Vagina (tissue), 2 donors: ENCODE measurements around the gene COL25A1.

Experiments
- CTCF ChIP-seq, 3 experiments: fragments of 450-650 bp in 2 of 3; fragments of 200-600 bp in 1 of 3; sonication (generic) in 1 of 3; IDR thresholded peaks; one replicate each; pipeline ENCODE4 v1.5.1; 2017 to 2019; ENCODE audit warnings: antibody characterized with exemption in 3 of 3, mild to moderate bottlenecking in 2 of 3, moderate library complexity in 2 of 3
- POLR2A ChIP-seq, 2 donors: fragments of 450-650 bp; IDR thresholded peaks; one replicate each; pipeline ENCODE4 v1.6.1; 2017; ENCODE audit warnings: antibody characterized with exemption in 2 of 2, mild to moderate bottlenecking in 2 of 2, moderate library complexity in 2 of 2
- POLR2AphosphoS5 ChIP-seq, 2 donors: sonication (generic); formaldehyde crosslinking; IDR thresholded peaks; one replicate each; pipeline ENCODE4 v1.9.0; 2017; ENCODE audit warnings: antibody characterized with exemption in 2 of 2, mild to moderate bottlenecking in 2 of 2, low read depth in 1 of 2; ENCODE audit not compliant: insufficient read depth in 1 of 2

GRCh38 chr4:108965016-108965415 lies 337.4 kb downstream of the COL25A1 start:
- TF ChIP-seq POLR2A (IDR thresholded peaks at IDR 0.05) (no peak), POLR2AphosphoS5 (IDR thresholded peaks at IDR 0.05; ENCODE audit: insufficient read depth in 1 of 2, low read depth in 1 of 2) (no peak), CTCF (IDR thresholded peaks at IDR 0.05) (no peak)
